Fibroblast of lung (primary cell): ENCODE data around the gene MAEL. TPM values are rescaled to one million over a fixed set of nuclear protein-coding genes. Genes with fewer than 3 reads are reported as not detected.

ENCODE experiments used
- DNase-seq, 2 donors: peaks; one replicate each; pipeline versions ENCODE4 v3.0.0 to v3.0.0-alpha.2; 2010; ENCODE audit warnings: low read depth in 2 of 2
- H2AFZ ChIP-seq: 2 replicates; pipeline ENCODE4 v1.5.1; 2012; ENCODE audit warnings: low read length, control low read depth, inconsistent platforms
- H3K27ac ChIP-seq: 2 replicates; pipeline ENCODE4 v1.5.1; 2011; ENCODE audit warnings: low read length, control low read depth; ENCODE audit not compliant: insufficient read depth
- H3K27me3 ChIP-seq: 2 replicates; pipeline ENCODE4 v1.5.1; 2011; ENCODE audit warnings: mild to moderate bottlenecking, low read length; ENCODE audit not compliant: control insufficient read depth, insufficient read depth
- H3K36me3 ChIP-seq: 2 replicates; pipeline ENCODE4 v1.5.1; 2011; ENCODE audit warnings: low read length; ENCODE audit not compliant: control insufficient read depth, insufficient read depth
- H3K4me1 ChIP-seq: 2 replicates; pipeline ENCODE4 v1.5.1; 2011; ENCODE audit warnings: low read length; ENCODE audit not compliant: control insufficient read depth, insufficient read depth; ENCODE audit errors: extremely low read depth
- H3K4me2 ChIP-seq: 2 replicates; pipeline ENCODE4 v1.5.1; 2011; ENCODE audit warnings: low read length, control low read depth; ENCODE audit not compliant: insufficient read depth; ENCODE audit errors: extremely low read depth
- H3K4me3 ChIP-seq, 4 experiments: fragments of 200-600 bp in 1 of 4; sonication (generic) in 1 of 4; replicated peaks in 1 of 4; 2 replicates each; pipeline ENCODE4 v1.5.1; 2011 to 2016; ENCODE audit warnings: low read length in 4 of 4, low read depth in 3 of 4, mild to moderate bottlenecking in 3 of 4, control low read depth in 2 of 4, inconsistent platforms in 1 of 4, mixed read lengths in 1 of 4; ENCODE audit not compliant: insufficient read depth in 1 of 4; ENCODE audit errors: control extremely low read depth in 1 of 4
- H3K79me2 ChIP-seq: 2 replicates; pipeline ENCODE4 v1.5.1; 2012; ENCODE audit warnings: mild to moderate bottlenecking, low read length, inconsistent platforms; ENCODE audit not compliant: control insufficient read depth, insufficient read depth
- H3K9ac ChIP-seq: 2 replicates; pipeline ENCODE4 v1.5.1; 2011; ENCODE audit warnings: mild to moderate bottlenecking, low read length, control low read depth; ENCODE audit not compliant: insufficient read depth
- H3K9me3 ChIP-seq: 2 replicates; pipeline ENCODE4 v1.5.1; 2012; ENCODE audit warnings: low read depth, low read length; ENCODE audit not compliant: control insufficient read depth, insufficient read depth
- H4K20me1 ChIP-seq: 2 replicates; pipeline ENCODE4 v1.5.1; 2011; ENCODE audit warnings: low read length; ENCODE audit not compliant: control insufficient read depth, insufficient read depth; ENCODE audit errors: extremely low read depth
- EZH2 ChIP-seq: IDR thresholded peaks from 2 replicates; pipeline ENCODE4 v1.5.1; 2012; ENCODE audit warnings: low read length, control low read depth, mild to moderate bottlenecking; ENCODE audit errors: missing control alignments
- polyA plus RNA-seq, 2 donors: library from polyadenylated mRNA; depleted of rRNA in 1 of 2; stranded (reverse) in 1 of 2; unstranded in 1 of 2; fragments of >200 nt; gene quantifications; 2 replicates each; pipeline ENCODE4 v1.2.1, GENCODE V29; 2011 to 2012; ENCODE audit warnings: missing spikeins in 1 of 2
- total RNA-seq: library from RNA; depleted of rRNA; stranded (reverse); fragments of >200 nt; gene quantifications from 2 replicates; pipeline ENCODE4 v1.2.1, GENCODE V29; 2014
- TF ChIP-seq, protein P1 (sequence below), 2 donors: IDR thresholded peaks in 1 of 2; conservative IDR thresholded peaks in 1 of 2; 1 replicate in 1 of 2; 2 replicates in 1 of 2; pipeline ENCODE4 v1.5.1; 2011 to 2012; ENCODE audit warnings: low read length in 2 of 2, control low read depth in 1 of 2, inconsistent platforms in 1 of 2, low read depth in 1 of 2, mild to moderate bottlenecking in 1 of 2

MAEL gene
- total and polyA plus RNA-seq, 2 donors (not counting 1 experiment from before 2014, with no cell fraction given) = not detected

- Histone ChIP-seq H3K4me1 (no peaks in the 10 kb centered on the region), H3K4me3 (no peak overlapping the region), H3K79me2 (no peaks in the 10 kb centered on the region), H3K9me3 (no peaks in the 10 kb centered on the region), H3K27ac (no peak overlapping the region), H3K4me2 (no peak overlapping the region), H2AFZ (no peak overlapping the region), H3K9ac (no peak overlapping the region), H3K36me3 (no peaks in the 10 kb centered on the region), H4K20me1 (no peaks in the 10 kb centered on the region), H3K27me3 (no peaks in the 10 kb centered on the region)
- DNase-seq = no peak
- TF ChIP-seq, protein P1, sequence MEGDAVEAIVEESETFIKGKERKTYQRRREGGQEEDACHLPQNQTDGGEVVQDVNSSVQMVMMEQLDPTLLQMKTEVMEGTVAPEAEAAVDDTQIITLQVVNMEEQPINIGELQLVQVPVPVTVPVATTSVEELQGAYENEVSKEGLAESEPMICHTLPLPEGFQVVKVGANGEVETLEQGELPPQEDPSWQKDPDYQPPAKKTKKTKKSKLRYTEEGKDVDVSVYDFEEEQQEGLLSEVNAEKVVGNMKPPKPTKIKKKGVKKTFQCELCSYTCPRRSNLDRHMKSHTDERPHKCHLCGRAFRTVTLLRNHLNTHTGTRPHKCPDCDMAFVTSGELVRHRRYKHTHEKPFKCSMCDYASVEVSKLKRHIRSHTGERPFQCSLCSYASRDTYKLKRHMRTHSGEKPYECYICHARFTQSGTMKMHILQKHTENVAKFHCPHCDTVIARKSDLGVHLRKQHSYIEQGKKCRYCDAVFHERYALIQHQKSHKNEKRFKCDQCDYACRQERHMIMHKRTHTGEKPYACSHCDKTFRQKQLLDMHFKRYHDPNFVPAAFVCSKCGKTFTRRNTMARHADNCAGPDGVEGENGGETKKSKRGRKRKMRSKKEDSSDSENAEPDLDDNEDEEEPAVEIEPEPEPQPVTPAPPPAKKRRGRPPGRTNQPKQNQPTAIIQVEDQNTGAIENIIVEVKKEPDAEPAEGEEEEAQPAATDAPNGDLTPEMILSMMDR (conservative IDR thresholded peaks at IDR 0.05 in 1 of 2, IDR thresholded peaks at IDR 0.05 in 1 of 2; ENCODE audit: low read depth in 1 of 2, low read length in 2 of 2) = no peak
- no peak for TF ChIP-seq EZH2
Observed at GRCh38 chr1:167064621-167065020, 75.5 kb downstream of the MAEL start.

- Histone ChIP-seq H3K9ac (no peak overlapping the region), H3K4me3 (no peak overlapping the region)
Observed at GRCh38 chr1:167065471-167065870, 76.4 kb downstream of the MAEL start.

GRCh38 chr1:167066333-167067122 lies 77.4 kb downstream of the MAEL start:
- DNase-seq = peak in 1 of 2 donors; percentile 35
- Histone ChIP-seq H3K9ac (no peak overlapping the region), H3K9me3 (no peaks in the 10 kb centered on the region), H3K27me3 (no peaks in the 10 kb centered on the region), H3K4me3 (peak overlapping the region in 2 of 4 experiments; percentile 41 to 45), H3K27ac (no peak overlapping the region), H3K4me1 (no peaks in the 10 kb centered on the region), H4K20me1 (no peaks in the 10 kb centered on the region), H3K79me2 (no peaks in the 10 kb centered on the region), H2AFZ (no peak overlapping the region), H3K36me3 (no peaks in the 10 kb centered on the region), H3K4me2 (peak overlapping the region; percentile 81)
- TF ChIP-seq, protein P1 (conservative IDR thresholded peaks at IDR 0.05 in 1 of 2, IDR thresholded peaks at IDR 0.05 in 1 of 2; ENCODE audit: low read depth in 1 of 2, low read length in 2 of 2) = peak; percentile 87 to 90
- TF ChIP-seq EZH2 = no peak

More at GRCh38 chr1:167065471-167065870, 76.4 kb downstream of the MAEL start:
- Histone ChIP-seq H3K36me3 (no peaks in the 10 kb centered on the region), H3K4me2 (no peak overlapping the region), H3K79me2 (no peaks in the 10 kb centered on the region), H3K27me3 (no peaks in the 10 kb centered on the region), H4K20me1 (no peaks in the 10 kb centered on the region), H3K27ac (no peak overlapping the region), H3K9me3 (no peaks in the 10 kb centered on the region), H3K4me1 (no peaks in the 10 kb centered on the region), H2AFZ (no peak overlapping the region)
- no peak for DNase-seq
- TF ChIP-seq EZH2 = no peak
- TF ChIP-seq, protein P1 (conservative IDR thresholded peaks at IDR 0.05 in 1 of 2, IDR thresholded peaks at IDR 0.05 in 1 of 2; ENCODE audit: low read depth in 1 of 2, low read length in 2 of 2) = no peak
